ENCODE measurements around the gene ADARB2.
"Not testable (repeated sequence)": the region's sequence is repeated elsewhere in the genome, so short reads cannot be mapped to it uniquely, and the experiment has no call there.

ADARB2 gene

GRCh38 chr10:1629326-1630198 lies 107.8 kb downstream of the ADARB2 start:
- DNase-seq (ENCODE audit: low spot score in 2 of 2): no peak
- H3K4me1 ChIP-seq: no peaks in the 10 kb centered on the region
- in situ Hi-C loops (cut with MboI; ENCODE audit: low sequenced_read_pairs): no loop called here

GRCh38 chr10:1628757-1629156 lies 108.6 kb downstream of the ADARB2 start:
- Histone ChIP-seq H3K36me3 (replicated peaks) (no peaks in the 10 kb centered on the region), H3K4me1 (no peaks in the 10 kb centered on the region), H3K4me3 (no peak overlapping the region), H3K9me3 (no peaks in the 10 kb centered on the region), H3K27me3 (ENCODE audit: low read depth) (no peaks in the 10 kb centered on the region)
- DNase-seq (ENCODE audit: low spot score in 2 of 2): no peak
- in situ Hi-C loops (cut with MboI; ENCODE audit: low sequenced_read_pairs): no loop called here

More at GRCh38 chr10:1629326-1630198, 107.8 kb downstream of the ADARB2 start:
- Histone ChIP-seq H3K36me3 (replicated peaks) (no peaks in the 10 kb centered on the region), H3K9me3 (no peaks in the 10 kb centered on the region), H3K4me3 (no peak overlapping the region), H3K27me3 (ENCODE audit: low read depth) (no peaks in the 10 kb centered on the region)

DNA sequence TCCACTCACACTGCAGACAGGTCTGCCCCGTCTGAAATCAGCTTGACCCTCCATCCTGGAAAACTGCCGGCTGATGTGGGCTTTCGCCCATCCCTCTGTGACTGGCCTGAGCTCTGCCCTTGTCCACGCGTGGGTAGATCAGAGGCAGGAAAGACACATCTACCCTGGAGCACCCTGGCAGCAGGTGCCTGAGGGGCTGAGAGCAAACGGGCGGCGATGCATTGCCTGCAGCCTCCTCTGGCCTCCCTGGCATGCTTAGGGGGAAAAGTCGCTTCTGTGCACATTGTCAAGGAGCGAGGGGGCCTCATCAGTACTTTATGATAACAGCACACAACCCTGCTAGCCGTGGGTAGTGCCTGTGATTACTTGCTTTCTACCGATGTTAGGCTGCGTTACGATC lies 109.4 kb downstream of the ADARB2 start:
- H3K36me3 ChIP-seq (replicated peaks): no peaks in the 10 kb centered on the region
- H3K4me1 ChIP-seq: no peaks in the 10 kb centered on the region
- no peak for DNase-seq (ENCODE audit: low spot score in 2 of 2)
- H3K9me3 ChIP-seq: no peaks in the 10 kb centered on the region
- H3K27me3 ChIP-seq (ENCODE audit: low read depth): no peaks in the 10 kb centered on the region
- H3K4me3 ChIP-seq: no peak overlapping the region
- in situ Hi-C loops (cut with MboI; ENCODE audit: low sequenced_read_pairs): no loop called here

GRCh38 chr10:1626835-1627234 lies 110.5 kb downstream of the ADARB2 start:
- in situ Hi-C loops (cut with MboI; ENCODE audit: low sequenced_read_pairs): no loop called here

GRCh38 chr10:1626410-1626809 lies 110.9 kb downstream of the ADARB2 start:
- in situ Hi-C loops (cut with MboI; ENCODE audit: low sequenced_read_pairs): no loop called here
- Histone ChIP-seq H3K4me1 (no peaks in the 10 kb centered on the region), H3K4me3 (no peak overlapping the region), H3K36me3 (replicated peaks) (no peaks in the 10 kb centered on the region), H3K27me3 (ENCODE audit: low read depth) (no peaks in the 10 kb centered on the region), H3K9me3 (no peaks in the 10 kb centered on the region)
- no peak for DNase-seq (ENCODE audit: low spot score in 2 of 2)

More at GRCh38 chr10:1626835-1627234, 110.5 kb downstream of the ADARB2 start:
- Histone ChIP-seq H3K36me3 (replicated peaks) (no peaks in the 10 kb centered on the region), H3K27me3 (ENCODE audit: low read depth) (no peaks in the 10 kb centered on the region), H3K4me3 (no peak overlapping the region), H3K9me3 (no peaks in the 10 kb centered on the region), H3K4me1 (no peaks in the 10 kb centered on the region)
- no peak for DNase-seq (ENCODE audit: low spot score in 2 of 2)

GRCh38 chr10:1625731-1626130 lies 111.6 kb downstream of the ADARB2 start:
- H3K4me1 ChIP-seq: no peaks in the 10 kb centered on the region
- in situ Hi-C loops (cut with MboI; ENCODE audit: low sequenced_read_pairs): no loop called here
- no peaks in the 10 kb centered on the region for H3K9me3 ChIP-seq
- DNase-seq (ENCODE audit: low spot score in 2 of 2): no peak
- no peaks in the 10 kb centered on the region for H3K36me3 ChIP-seq (replicated peaks)
- H3K4me3 ChIP-seq: no peak overlapping the region
- H3K27me3 ChIP-seq (ENCODE audit: low read depth): no peaks in the 10 kb centered on the region

DNA sequence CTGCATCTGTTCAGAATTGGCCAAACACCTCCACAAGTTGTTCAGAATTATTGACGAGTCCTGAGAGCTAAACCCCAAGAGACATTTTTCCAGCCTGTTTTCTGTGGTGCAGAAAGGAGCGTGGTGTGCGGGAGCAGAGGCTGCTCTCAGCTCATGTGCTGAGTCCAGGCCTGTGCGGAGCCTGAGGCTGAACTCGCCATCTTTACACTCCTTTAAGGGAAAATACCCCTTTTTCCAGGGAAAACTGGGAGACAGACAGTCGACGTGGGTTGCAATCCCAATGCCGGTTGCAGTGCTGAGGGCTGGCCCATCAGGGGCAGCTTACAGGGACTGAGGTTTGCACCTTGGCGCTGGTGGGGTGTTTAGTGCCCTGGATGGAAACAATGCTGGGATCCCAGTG lies 112.2 kb downstream of the ADARB2 start:
- no peak for DNase-seq (ENCODE audit: low spot score in 2 of 2)
- H3K9me3 ChIP-seq: no peaks in the 10 kb centered on the region
- in situ Hi-C loops (cut with MboI; ENCODE audit: low sequenced_read_pairs): no loop called here
- H3K36me3 ChIP-seq (replicated peaks): no peaks in the 10 kb centered on the region
- no peaks in the 10 kb centered on the region for H3K27me3 ChIP-seq (ENCODE audit: low read depth)
- no peak overlapping the region for H3K4me3 ChIP-seq
- no peaks in the 10 kb centered on the region for H3K4me1 ChIP-seq

GRCh38 chr10:1624240-1624639 lies 113.1 kb downstream of the ADARB2 start:
- Histone ChIP-seq H3K27me3 (ENCODE audit: low read depth) (no peaks in the 10 kb centered on the region), H3K4me1 (no peaks in the 10 kb centered on the region), H3K9me3 (no peaks in the 10 kb centered on the region), H3K4me3 (no peak overlapping the region), H3K36me3 (replicated peaks) (no peaks in the 10 kb centered on the region)
- in situ Hi-C loops (cut with MboI; ENCODE audit: low sequenced_read_pairs): no loop called here
- no peak for DNase-seq (ENCODE audit: low spot score in 2 of 2)

DNA sequence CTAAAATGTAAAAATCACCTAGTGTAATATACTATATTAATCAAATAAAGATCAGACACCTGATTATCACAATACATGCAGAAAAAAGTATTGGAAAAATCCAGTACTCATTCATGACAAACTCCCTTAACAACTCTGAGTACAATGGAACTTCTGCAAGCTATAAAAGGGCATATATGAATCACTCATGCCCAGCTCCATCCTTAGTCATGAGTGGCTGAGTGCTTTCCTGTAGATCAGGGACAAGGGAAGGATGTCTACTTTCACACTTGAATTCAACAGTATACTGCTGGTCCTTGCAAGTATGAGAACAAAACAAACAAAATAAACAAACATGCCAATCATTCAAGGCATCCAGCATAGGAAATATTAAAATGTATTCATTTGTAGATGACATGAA lies 116.5 kb downstream of the ADARB2 start:
- Histone ChIP-seq H3K27me3 (ENCODE audit: low read depth) (no peaks in the 10 kb centered on the region), H3K4me1 (no peaks in the 10 kb centered on the region), H3K36me3 (replicated peaks) (no peaks in the 10 kb centered on the region), H3K4me3 (no peak overlapping the region), H3K9me3 (no peaks in the 10 kb centered on the region)
- in situ Hi-C loops (cut with MboI; ENCODE audit: low sequenced_read_pairs): no loop called here
- DNase-seq (ENCODE audit: low spot score in 2 of 2): no peak

DNA sequence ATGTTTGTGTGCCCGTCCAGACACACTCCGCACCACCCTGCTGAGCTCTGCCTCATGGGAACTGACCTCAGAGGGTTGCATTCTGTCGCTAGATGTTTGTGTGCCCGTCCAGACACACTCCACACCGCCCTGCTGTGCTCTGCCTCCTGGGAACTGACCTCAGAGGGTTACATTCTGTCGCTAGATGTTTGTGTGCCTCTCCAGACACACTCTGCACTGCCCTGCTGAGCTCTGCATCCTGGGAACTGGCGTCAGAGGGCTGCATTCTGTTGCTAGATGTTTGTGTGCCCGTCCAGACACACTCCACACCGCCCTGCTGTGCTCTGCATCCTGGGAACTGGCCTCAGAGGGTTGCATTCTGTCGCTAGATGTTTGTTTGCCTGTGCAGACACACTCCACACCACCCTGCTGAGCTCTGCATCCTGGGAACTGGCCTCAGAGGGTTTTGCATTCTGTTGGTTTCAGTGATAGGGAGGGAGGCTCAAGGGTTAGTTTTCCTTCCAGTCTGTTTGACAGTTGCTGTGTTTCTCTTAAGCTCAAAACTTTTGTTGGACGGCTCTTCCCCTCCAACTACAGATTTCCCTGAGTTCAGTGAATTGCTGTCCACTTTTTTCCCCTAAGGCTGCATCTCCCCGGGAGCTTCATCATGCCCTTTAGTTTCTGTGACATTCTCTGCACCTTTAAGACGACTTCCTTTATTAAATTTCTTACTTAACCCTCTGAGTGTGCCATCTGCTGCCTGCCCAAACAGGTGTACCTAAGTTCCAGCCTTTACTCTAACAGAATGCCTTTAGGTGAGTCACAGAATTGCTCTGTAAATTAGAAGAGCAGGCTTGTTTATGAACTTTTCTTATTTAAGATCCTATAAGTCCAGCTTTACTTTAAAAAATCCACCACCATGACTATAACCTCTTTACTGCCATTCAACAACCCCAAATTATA lies 119.7 kb downstream of the ADARB2 start:
- H3K27me3 ChIP-seq (ENCODE audit: low read depth); H3K36me3 ChIP-seq (replicated peaks); H3K9me3 ChIP-seq; H3K4me3 ChIP-seq; H3K4me1 ChIP-seq; DNase-seq (ENCODE audit: low spot score in 2 of 2); in situ Hi-C loops (cut with MboI; ENCODE audit: low sequenced_read_pairs): not testable (repeated sequence)

DNA sequence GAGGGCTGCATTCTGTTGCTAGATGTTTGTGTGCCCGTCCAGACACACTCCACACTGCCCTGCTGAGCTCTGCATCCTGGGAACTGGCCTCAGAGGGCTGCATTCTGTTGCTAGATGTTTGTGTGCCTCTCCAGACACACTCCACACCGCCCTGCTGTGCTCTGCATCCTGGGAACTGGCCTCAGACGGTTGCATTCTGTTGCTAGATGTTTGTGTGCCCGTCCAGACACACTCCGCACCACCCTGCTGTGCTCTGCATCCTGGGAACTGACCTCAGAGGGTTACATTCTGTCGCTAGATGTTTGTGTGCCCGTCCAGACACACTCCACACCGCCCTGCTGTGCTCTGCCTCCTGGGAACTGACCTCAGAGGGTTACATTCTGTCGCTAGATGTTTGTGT lies 120.6 kb downstream of the ADARB2 start:
- H3K27me3 ChIP-seq (ENCODE audit: low read depth); in situ Hi-C loops (cut with MboI; ENCODE audit: low sequenced_read_pairs); H3K36me3 ChIP-seq (replicated peaks); H3K4me1 ChIP-seq; H3K9me3 ChIP-seq; DNase-seq (ENCODE audit: low spot score in 2 of 2); H3K4me3 ChIP-seq: not testable (repeated sequence)

DNA sequence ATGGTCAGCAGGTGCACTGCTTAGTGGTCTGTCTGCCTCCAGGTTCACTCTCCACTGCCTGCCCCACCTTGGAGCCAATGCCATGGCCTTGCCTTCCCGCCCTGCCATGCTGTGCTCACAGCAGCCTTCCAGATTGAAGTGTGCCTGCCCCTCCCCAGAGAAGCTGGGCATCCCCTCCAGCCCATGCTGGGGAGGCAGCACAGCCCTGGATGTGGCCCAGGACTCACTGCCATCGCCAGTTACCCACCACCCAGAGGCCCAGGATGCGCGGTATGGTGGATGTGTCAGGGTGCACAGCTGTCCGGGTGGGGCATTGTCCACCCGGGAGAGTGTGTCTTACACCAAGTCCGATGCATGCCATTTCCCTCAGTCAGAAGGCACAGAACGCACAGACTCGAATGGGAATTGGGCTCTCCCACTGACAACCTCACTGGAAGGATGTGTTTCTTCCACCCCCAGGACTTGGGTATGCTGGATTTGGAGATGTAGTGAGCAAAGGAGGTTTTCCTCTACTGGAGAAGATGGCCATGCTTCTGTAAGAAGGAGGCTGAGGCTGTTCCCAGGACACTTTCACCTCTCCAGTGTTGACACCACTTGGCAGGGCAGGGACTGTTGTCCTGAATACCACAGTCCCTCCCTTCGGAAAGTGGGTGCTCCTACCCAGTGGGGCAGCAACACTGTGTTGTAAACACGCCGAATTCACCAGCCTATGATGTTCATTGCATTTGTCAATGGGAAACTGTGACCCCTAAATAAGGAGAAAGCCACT lies 122.0 kb downstream of the ADARB2 start:
- Histone ChIP-seq H3K27me3 (ENCODE audit: low read depth) (no peaks in the 10 kb centered on the region), H3K9me3 (no peaks in the 10 kb centered on the region), H3K4me1 (no peaks in the 10 kb centered on the region), H3K4me3 (no peak overlapping the region), H3K36me3 (replicated peaks) (no peaks in the 10 kb centered on the region)
- in situ Hi-C loops (cut with MboI; ENCODE audit: low sequenced_read_pairs): no loop called here
- DNase-seq (ENCODE audit: low spot score in 2 of 2): no peak

- in situ Hi-C loops (cut with MboI; ENCODE audit: low sequenced_read_pairs): no loop called here
- H3K27me3 ChIP-seq (ENCODE audit: low read depth): no peaks in the 10 kb centered on the region
- H3K36me3 ChIP-seq (replicated peaks): no peaks in the 10 kb centered on the region
- H3K4me3 ChIP-seq: no peak overlapping the region
- H3K9me3 ChIP-seq: no peaks in the 10 kb centered on the region
- no peaks in the 10 kb centered on the region for H3K4me1 ChIP-seq
- no peak for DNase-seq (ENCODE audit: low spot score in 2 of 2)
Measured at GRCh38 chr10:1613511-1613910, 123.8 kb downstream of the ADARB2 start.

All from HAP-1 (cell line).